CD1c-positive myeloid dendritic cell (primary cell): ENCODE results near the gene TPT1.
"Not testable (repeated sequence)": the region's sequence is repeated elsewhere in the genome, so short reads cannot be mapped to it uniquely, and the experiment has no call there.

Experiments used
- DNase-seq: peaks from one replicate; pipeline ENCODE4 v3.0.0-alpha.2; 2016; ENCODE audit errors: extremely low spot score

Gene TPT1

DNA sequence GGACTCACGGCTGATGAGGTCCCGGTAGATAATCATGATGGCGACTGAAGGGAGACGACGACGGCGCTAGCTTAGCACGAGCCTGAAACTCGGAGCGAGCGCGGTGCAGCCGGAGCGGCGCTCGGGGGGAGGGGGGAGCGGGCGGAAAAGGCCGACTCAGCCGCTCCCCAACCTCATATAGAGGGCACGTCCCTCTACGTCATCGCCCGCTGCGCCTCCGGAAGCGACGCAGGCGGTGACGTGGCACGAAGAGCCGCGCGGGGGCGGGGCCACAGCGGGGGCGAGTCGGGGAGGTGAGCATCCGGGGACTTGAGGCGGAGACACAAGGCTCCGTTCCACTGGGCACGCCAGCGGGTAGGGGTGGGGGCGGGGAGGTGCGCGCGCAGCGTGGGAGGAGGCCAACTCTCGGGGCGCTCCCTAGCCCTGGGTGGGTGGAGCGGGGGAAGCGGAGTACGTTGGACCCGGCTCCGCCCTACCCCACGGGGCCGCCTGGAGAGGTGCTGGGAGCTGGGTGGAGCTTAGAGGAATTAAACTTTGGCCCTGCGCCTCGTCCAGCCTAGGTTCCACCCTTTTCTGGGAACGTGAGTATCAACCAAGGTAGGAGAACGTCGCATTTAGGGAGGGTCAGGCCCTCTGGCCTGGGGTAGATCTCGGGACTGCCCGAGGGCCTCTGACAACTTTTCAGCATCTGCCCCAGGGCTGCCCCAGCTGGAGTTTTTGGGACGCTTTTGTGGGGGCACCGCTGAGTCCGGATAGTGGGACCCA, at the start of gene TPT1:
Gene TPT1 (minus strand): TSS at position 150 of the 765 bp plus-strand sequence. CDS start 114 bp downstream, at position 36.
- peak; percentile 100 for DNase-seq

DNA sequence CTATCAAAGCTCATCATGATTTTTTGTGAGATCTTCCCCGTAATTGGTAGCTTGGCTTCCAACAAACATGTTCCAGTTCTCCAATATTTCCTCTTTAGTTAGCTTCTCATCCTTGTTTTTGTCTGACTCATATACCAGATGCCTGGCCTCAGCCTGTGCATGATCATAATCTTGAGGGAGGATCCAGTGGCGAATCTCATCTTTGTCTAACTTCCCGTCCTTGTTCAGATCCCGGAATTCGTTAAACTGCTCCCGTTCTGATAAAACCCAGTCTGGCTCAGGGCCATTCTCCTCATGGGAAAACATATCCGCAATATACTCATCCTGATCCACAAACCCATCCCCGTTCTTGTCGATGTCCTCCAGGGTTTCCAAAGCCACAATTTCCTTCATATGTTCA, 49.4 kb upstream of the TPT1 start:
- not testable (repeated sequence) for DNase-seq

DNA sequence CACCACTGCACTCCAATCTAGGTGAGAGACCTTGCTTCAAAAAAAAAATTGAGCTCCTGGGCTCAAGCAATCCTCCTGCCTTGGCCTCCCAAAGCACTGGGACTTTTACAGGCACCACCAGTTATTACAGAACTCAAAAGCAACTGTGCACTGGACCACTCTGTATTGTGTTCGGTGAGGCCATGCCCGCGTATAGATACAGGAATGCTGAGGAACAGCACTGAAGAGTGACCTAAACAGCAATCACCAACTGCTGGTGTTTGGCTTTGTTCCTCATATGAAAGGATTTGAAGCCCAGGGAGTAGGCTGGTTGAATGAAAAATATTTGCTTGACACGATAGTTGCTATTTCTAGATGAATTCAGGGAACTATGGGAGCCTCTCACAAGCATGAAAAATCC, 47.7 kb upstream of the TPT1 start:
- DNase-seq, result peak; percentile 23

DNA sequence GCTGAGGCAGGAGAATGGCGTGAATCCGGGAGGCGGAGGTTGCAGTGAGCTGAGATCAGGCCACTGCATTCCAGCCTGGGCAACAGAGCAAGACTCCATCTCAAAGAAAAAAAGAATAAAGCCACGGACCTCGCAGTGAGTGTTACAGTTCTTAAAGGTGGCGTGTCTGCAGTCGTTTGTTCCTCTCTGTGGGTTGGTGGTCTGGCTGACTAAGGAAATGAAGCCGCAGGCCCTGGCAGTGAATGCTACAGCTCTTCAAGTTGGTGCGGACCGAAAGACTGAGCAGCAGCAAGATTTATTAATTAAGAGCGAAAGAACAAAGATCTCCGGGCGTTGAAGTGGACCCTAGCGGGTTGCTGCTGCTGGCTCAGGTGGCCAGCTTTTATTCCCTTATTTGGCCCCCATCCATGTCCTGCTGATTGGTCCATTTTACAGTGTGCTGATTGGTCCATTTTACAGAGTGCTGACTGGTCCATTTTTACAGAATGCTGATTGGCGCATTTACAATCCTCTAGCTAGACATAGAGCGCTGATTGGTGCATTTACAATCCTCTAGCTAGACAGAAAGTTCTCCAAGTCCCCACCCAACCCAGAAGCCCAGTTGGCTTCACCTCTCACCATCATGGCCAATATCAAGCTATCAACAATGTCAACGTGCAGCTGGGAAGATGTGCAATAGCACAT, 46.1 kb upstream of the TPT1 start:
- DNase-seq, result peak; percentile 42

DNA sequence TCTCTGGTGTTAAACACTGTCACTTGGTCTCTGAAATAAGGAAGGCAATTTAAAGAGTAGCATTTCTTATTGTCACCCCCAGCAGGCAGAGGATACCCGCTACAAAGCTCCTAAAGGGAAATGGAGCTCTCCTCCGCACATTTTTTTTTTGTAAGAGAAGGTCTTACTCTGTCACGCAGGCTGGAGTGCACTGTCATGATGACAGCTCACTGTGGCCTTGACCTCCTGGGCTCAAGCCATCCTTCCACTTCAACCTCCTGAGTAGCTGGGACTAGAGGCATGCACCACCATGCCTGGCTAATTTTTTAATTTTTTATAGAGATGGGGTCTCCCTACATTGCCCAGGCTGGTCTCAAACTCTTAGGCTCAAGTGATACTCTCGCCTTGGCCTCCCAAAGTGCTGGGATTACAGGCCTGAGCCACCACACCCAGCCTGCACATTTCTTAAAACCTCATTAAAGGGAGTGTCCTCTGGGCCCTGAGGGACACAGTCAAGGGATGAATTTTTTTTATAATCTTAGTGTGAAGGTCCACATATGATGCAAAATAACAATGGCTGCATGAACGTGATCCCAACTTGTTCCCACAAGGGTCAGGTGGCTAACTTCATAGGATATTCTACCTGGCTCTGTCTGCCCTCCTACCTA, 45.0 kb upstream of the TPT1 start:
- peak; percentile 69 for DNase-seq

DNA sequence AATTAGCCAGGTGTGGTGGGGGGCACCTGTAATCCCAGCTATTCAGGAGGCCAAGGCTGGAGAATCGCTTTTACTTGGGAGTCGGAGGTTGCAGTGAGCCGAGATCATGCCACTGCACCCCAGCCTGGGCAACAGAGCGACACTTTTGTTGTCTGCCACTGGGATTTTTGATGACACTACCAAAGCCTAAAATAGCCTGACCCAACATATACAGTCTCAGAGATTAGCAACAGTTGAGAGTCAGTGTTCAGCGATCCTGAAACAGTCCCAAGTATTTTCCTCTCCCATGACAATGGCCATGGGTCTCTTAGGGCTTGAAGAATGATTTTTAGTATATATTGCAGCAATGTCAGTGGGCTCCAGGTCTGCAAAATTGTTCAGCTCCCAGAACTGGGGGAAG, 44.3 kb upstream of the TPT1 start:
- DNase-seq, result no peak

DNA sequence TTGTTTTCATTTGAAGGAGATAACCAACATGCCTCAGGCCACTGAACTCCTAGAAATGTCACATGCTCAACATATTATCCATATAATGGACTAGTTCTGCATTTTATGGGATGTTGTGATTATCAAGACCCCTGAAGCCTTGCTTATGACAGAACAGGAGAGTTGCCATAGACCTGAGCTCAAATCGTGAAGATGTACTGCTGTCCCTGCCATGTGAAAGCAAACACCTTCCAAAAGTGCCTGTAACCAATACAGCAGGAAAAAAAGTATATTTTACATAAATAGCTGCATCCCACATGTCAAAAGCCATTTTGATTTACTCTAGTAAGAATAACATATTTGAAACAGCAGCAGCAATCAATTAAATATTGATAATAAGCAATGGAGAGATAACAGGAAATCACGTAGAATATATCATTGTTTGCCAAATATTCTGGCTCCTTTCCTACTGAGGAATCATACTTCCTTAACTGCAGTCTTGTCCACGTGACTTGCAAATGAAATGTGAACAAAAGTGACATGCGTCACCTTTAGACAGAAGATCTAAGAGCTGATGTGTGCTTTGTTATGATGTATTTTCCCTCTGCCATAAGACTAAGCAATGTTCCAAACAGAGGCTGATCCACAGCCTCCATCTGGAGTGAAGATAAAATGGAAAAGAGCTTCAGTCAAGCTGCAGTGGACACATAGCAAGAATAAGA, 43.6 kb upstream of the TPT1 start:
- peak; percentile 34 for DNase-seq

DNA sequence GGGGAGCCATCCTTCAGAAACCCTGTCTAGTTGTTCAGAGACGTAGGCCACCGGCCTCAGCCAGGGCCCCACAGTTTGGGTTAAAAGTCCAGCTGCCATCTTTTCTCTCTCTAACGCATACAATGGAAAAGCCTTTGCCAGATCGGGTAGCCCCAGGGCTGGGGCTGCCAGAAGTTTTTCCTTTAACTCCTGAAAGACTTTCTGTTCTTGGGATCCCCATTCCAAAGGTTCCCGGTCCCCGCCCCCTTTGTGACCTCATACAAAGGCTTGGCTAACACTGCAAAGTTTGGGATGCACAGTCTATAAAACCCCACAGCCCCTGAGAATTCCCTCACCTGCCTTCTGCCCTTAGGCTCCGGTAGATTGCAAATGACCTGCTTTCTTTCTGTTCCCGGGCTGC, 41.8 kb upstream of the TPT1 start:
- DNase-seq, result not testable (repeated sequence)

DNA sequence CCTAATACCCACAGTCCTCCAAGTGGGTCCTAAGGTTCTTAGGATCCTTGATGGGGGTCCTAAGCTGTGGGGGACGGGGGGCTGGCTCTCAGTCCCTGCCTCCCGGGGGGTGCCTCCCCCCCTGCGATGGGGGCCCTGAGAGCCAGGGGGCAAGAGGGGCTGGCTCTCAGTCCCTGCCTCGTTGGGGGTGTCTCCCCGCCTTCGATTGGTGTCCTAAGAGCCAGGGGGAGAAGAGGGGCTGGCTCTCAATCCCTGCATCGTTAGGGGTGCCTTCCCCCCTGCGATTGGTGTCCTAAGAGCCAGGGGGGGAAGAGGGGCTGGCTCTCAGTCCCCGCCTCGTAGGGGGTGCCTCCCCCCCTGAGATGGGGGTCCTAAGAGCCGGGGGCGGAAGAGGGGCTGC, 40.2 kb upstream of the TPT1 start:
- DNase-seq, result no peak

DNA sequence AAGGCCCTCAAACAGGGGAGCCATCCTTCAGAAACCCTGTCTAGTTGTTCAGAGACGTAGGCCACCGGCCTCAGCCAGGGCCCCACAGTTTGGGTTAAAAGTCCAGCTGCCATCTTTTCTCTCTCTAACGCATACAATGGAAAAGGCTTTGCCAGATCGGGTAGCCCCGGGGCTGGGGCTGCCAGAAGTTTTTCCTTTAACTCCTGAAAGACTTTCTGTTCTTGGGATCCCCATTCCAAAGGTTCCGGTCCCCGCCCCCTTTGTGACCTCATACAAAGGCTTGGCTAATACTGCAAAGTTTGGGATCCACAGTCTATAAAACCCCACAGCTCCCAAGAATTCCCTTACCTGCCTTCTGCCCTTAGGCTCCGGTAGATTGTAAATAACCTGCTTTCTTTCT, 39.7 kb upstream of the TPT1 start:
- DNase-seq, result not testable (repeated sequence)

DNA sequence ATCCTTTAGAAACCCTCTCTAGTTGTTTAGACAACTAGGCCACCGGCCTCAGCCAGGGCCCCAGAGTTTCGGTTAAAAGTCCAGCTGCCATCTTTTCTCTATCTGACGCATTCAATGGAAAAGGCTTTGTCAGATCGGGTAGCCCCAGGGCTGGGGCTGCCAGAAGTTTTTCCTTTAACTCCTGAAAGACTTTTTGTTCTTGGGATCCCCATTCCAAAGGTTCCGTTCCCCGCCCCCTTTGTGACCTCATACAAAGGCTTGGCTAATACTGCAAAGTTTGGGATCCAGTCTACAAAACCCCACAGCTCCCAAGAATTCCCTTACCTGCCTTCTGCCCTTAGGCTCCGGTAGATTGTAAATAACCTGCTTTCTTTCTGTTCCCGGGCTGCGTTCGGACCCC, 38.5 kb upstream of the TPT1 start:
- DNase-seq, result not testable (repeated sequence)

DNA sequence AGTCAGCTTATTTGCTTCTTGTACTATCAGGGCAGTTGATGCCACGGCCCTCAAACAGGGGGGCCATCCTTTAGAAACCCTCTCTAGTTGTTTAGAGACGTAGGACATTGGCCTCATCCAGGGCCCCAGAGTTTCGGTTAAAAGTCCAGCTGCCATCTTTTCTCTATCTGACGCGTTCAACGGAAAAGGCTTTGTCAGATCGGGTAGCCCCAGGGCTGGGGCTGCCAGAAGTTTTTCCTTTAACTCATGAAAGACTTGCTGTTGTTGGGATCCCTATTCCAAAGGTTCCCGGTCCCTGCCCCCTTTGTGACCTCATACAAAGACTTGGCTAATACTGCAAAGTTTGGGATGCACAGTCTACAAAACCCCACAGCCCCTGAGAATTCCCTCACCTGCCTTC, 37.8 kb upstream of the TPT1 start:
- DNase-seq, result not testable (repeated sequence)

DNA sequence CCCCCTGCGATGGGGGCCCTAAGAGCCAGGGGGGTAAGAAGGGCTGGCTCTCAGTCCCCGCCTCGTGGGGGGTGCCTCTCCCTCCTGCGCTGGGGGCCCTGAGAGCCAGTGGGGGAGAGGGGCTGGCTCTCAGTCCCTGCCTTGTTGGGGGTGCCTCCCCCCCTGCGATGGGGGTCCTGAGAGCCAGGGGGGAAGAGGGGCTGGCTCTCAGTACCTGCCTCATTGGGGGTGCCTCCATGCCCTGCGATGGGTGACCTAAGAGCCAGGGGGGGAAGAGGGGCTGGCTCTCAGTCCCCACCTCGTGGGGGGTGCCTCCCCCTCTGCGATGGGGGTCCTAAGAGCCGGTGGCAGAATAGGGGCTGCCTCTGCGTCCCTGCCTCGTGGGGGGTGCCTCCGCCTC, 36.3 kb upstream of the TPT1 start:
- DNase-seq, result not testable (repeated sequence)

DNA sequence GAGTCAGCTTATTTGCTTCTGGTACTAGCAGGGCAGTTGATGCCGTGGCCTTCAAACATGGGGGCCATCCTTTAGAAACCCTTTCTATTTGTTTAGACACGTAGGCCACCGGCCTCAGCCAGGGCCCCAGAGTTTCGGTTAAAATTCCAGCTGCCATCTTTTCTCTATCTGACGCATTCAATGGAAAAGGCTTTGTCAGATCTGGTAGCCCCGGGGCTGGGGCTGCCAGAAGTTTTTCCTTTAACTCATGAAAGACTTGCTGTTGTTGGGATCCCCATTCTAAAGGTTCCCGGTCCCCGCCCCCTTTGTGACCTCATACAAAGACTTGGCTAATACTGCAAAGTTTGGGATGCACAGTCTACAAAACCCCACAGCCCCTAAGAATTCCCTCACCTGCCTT, 35.7 kb upstream of the TPT1 start:
- DNase-seq, result not testable (repeated sequence)

DNA sequence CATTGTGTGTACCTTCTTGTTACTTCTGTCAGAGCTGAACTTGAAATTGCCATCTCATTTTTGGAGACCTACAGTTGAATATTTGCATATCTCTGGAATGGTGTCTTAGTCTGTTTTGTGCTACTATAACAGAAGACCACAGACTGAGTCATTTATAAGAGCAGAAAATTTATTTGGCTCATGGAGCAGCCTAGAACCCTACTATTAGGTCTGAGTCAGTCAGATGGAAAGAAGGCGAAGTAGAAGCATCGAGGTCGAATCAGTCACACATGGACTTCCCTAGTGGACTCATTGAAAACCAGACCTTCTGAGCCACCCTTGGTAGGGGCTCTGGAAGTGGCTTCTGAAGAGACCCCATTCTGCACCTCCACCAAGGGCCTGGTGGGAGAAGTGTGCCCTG, 33.9 kb upstream of the TPT1 start:
- no peak for DNase-seq

DNA sequence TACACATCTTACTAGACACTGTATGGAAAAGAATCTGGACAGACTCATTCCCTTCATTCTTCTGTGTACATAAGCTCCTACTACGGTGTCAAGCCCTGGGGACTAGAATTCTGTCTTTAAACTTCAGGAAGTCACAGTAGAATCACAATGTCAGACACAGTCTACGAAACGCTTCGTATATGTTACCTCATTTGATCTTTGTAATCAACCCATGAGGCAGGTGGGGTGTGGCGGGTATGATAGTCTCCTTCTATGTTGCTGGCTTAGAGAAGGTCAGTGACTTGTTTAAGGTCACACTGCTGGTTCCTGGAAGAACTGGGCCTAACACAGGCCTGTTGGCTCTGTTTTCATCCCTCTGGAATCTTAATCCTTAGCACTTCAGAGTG, 32.2 kb upstream of the TPT1 start:
- DNase-seq, result no peak

DNA sequence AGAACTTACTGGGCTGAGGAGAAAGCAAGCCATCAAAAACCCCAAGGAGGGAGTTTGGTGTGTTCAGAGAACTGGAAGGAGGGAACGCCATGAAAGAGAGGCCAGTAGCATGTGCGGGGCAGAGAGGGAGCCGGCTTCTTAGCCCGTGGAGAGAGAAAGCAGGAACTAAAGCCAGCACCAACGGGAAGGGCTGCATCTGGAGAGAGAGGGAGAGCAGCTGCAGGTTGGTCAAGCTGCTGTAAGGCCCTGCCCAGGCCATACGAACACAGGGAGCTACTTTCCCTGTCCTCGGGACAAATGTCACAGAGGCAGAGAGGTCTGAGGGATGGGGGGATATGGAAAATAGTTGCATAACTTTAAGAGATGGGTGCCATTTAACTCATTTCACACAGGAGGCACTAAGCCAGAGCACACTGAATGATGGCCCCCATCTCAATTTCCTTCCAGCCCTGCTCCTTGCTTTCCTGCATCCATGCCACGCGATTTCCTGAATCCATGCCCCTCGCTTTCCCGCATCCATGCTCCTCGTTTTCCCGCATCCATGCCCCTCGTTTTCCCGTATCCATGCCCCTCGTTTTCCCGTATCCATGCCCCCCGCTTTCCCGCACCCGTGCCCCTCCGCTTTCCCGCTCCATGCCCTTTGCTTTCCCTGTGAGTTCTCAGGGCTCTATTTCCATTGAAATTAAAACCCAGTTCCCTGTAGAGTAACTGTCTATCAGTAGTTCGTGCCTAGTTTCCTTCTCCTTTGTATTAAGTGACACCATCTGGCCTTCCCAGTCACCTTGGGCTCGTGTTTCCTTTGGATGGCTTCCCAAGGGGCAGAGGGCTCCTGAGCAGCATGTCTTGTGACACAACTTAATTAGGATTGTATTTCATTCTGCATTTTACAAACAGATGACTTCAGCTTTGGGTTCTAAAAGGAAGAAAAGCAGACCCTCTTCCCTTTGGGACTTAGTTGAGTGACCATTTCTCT, 31.5 kb upstream of the TPT1 start:
- DNase-seq, result no peak

DNA sequence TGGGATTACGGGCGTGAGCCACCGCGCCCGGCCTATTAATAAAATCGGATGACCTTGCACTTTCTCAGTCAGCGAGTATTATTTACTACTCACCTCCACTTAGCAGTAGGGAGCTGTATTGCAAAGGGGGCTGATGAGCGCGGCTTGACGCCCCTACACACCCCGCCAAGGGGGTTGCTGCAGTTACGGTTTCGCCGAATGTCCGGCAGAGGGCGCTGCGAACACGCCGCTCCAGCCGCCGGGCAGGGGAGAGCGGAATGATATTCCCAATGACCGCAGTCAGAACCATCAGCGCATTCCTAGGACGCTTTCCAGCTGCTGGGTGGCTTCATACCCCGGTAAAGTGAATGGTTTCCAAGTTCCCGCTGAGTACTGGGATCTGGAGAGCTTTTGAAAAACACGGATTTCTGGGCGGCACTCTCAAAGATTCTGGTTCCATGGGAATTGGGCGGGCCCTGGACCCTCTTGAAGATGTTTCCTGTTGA, 30.0 kb upstream of the TPT1 start:
- DNase-seq, result peak; percentile 68

DNA sequence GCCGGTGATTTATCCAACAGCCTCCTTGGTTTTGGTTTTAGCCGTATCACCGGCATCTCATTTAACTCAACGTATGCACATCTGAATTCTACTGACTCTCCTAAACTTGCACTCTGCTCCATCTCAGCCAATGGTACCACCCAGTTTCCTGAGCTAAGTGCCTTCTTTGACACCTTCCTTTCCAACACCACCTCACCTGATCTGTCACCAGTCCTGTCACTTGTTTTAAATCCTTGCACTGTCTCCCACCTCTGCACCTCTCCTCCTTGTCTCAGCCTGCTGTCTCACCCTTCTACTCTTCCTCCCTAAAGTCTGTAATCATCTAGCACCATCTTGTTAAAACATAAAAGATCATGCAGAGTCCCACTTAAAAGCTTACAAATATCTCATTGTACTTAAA, 28.1 kb upstream of the TPT1 start:
- no peak for DNase-seq

DNA sequence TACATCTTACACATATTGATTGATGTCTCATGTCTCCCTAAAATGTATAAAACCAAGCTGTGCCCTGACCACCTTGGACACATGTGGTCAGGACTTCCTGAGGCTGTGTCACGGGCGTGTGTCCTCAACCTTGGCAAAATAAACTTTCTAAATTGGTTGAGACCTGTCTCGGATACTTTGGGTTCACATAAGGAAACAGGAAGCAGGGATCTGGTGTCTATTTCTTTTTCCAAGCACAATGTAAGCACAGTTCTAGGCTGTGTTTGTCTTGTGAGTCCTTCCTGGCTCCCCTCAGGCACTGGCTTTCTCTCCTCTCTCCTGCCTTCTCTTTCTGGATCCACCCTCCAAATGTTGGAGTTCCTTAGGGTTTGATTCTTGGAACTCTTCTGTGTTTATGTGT, 27.6 kb upstream of the TPT1 start:
- DNase-seq, result no peak

DNA sequence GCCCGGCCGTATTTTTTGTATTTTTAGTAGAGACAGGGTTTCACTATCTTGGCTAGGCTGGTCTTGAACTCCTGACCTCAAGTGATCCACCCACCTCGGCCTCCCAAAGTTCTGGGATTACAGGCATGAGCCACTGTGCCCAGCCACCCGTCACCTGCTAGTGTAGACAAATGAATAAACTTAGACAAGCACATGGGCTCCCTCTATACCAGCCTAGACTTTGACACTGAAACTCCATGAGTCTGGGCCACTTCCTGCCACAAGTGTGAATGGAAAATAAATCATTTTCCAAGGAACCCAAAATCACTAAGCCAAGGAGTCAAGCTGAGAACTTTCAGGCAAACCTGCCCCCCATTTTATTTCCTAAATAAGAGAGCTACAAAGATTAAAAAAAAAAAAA, 27.0 kb upstream of the TPT1 start:
- DNase-seq, result no peak
